Stimulated activated effector memory CD8-positive, alpha-beta T cell treated with anti-CD3 and anti-CD28 coated beads, Interleukin-12 subunit alpha, Interleukin-12 subunit beta, amount 100 ng/mL, for 72 hours (primary cell): ENCODE measurements around the gene TLR2.

ENCODE experiments used
- ATAC-seq: fragments of 150-1000 bp; cut with Tn5 transposase; 2 replicates; pipeline ENCODE4 v1.10.0; 2021
- DNase-seq, 2 donors: peaks; one replicate each; pipeline ENCODE4 v3.0.0; 2021 to 2022; ENCODE audit warnings: low spot score in 2 of 2
- H3K27ac Mint-ChIP-seq: one replicate; pipeline ENCODE4 v1.8.0; 2022; ENCODE audit warnings: mild to moderate bottlenecking, mixed read lengths
- H3K36me3 Mint-ChIP-seq: one replicate; pipeline ENCODE4 v1.8.0; 2022; ENCODE audit warnings: mild to moderate bottlenecking, mixed read lengths
- H3K4me1 Mint-ChIP-seq: one replicate; pipeline ENCODE4 v1.8.0; 2022; ENCODE audit warnings: mixed read lengths
- H3K4me3 Mint-ChIP-seq: one replicate; pipeline ENCODE4 v1.8.0; 2022; ENCODE audit warnings: mild to moderate bottlenecking, mixed read lengths
- H3K9me3 Mint-ChIP-seq: one replicate; pipeline ENCODE4 v1.8.0; 2022; ENCODE audit warnings: mixed read lengths

Gene TLR2

GRCh38 chr4:153684971-153685371 lies 891 bp downstream of the TLR2 start:
- H3K9me3 Mint-ChIP-seq = peaks cover 3% of the 10 kb centered on the region
- H3K4me1 Mint-ChIP-seq = peaks cover 12% of the 10 kb centered on the region
- peak; percentile 40 for ATAC-seq
- H3K27ac Mint-ChIP-seq = no peak overlapping the region
- no peak for DNase-seq
- H3K4me3 Mint-ChIP-seq = peak overlapping the region; percentile 54
- no peaks in the 10 kb centered on the region for H3K36me3 Mint-ChIP-seq

GRCh38 chr4:153704522-153704921 lies 20.4 kb downstream of the TLR2 start:
- ATAC-seq = no peak
- H3K27ac Mint-ChIP-seq = no peak overlapping the region
- no peak for DNase-seq

GRCh38 chr4:153705743-153706468 lies 21.8 kb downstream of the TLR2 start:
- Mint-ChIP-seq H3K36me3 (no peaks in the 10 kb centered on the region), H3K9me3 (no peaks in the 10 kb centered on the region), H3K4me3 (no peak overlapping the region), H3K4me1 (no peaks in the 10 kb centered on the region), H3K27ac (no peak overlapping the region)
- ATAC-seq = no peak
- DNase-seq = no peak

More at GRCh38 chr4:153704522-153704921, 20.4 kb downstream of the TLR2 start:
- Mint-ChIP-seq H3K4me1 (no peaks in the 10 kb centered on the region), H3K9me3 (no peaks in the 10 kb centered on the region), H3K4me3 (no peak overlapping the region), H3K36me3 (no peaks in the 10 kb centered on the region)

GRCh38 chr4:153706519-153706918 lies 22.4 kb downstream of the TLR2 start:
- H3K36me3 Mint-ChIP-seq = no peaks in the 10 kb centered on the region
- H3K4me3 Mint-ChIP-seq = no peak overlapping the region
- peak; percentile 39 for ATAC-seq
- DNase-seq = no peak
- H3K4me1 Mint-ChIP-seq = no peaks in the 10 kb centered on the region
- no peak overlapping the region for H3K27ac Mint-ChIP-seq
- no peaks in the 10 kb centered on the region for H3K9me3 Mint-ChIP-seq

- Mint-ChIP-seq H3K9me3 (no peaks in the 10 kb centered on the region), H3K4me1 (no peaks in the 10 kb centered on the region), H3K27ac (no peak overlapping the region), H3K4me3 (no peak overlapping the region), H3K36me3 (no peaks in the 10 kb centered on the region)
- DNase-seq = no peak
- no peak for ATAC-seq
Observed at GRCh38 chr4:153710681-153711080, 26.6 kb downstream of the TLR2 start.

- no peaks in the 10 kb centered on the region for H3K4me1 Mint-ChIP-seq
- peaks cover 5% of the 10 kb centered on the region for H3K9me3 Mint-ChIP-seq
- no peak overlapping the region for H3K4me3 Mint-ChIP-seq
- DNase-seq = no peak
- H3K27ac Mint-ChIP-seq = no peak overlapping the region
- no peaks in the 10 kb centered on the region for H3K36me3 Mint-ChIP-seq
- ATAC-seq = no peak
Observed at GRCh38 chr4:153713866-153714646, 30.0 kb downstream of the TLR2 start.

GRCh38 chr4:153722036-153722435 lies 38.0 kb downstream of the TLR2 start:
- Mint-ChIP-seq H3K4me1 (peaks cover 12% of the 10 kb centered on the region), H3K4me3 (no peak overlapping the region), H3K9me3 (peaks cover 4% of the 10 kb centered on the region), H3K27ac (no peak overlapping the region), H3K36me3 (no peaks in the 10 kb centered on the region)
- DNase-seq = no peak
- ATAC-seq = no peak

- H3K4me3 Mint-ChIP-seq = no peak overlapping the region
- H3K4me1 Mint-ChIP-seq = peaks cover 12% of the 10 kb centered on the region
- ATAC-seq (peak; percentile 90), DNase-seq (no peak)
- no peaks in the 10 kb centered on the region for H3K9me3 Mint-ChIP-seq
- H3K36me3 Mint-ChIP-seq = no peaks in the 10 kb centered on the region
- H3K27ac Mint-ChIP-seq = no peak overlapping the region
Observed at GRCh38 chr4:153724606-153725005, 40.5 kb downstream of the TLR2 start.

- Mint-ChIP-seq H3K9me3 (no peaks in the 10 kb centered on the region), H3K4me1 (peaks cover 12% of the 10 kb centered on the region), H3K4me3 (no peak overlapping the region), H3K36me3 (no peaks in the 10 kb centered on the region), H3K27ac (no peak overlapping the region)
- peak; percentile 62 for ATAC-seq
- no peak for DNase-seq
Observed at GRCh38 chr4:153725136-153725830, 41.2 kb downstream of the TLR2 start.

GRCh38 chr4:153725831-153726154 lies 41.7 kb downstream of the TLR2 start:
- Mint-ChIP-seq H3K36me3 (no peaks in the 10 kb centered on the region), H3K9me3 (no peaks in the 10 kb centered on the region), H3K4me3 (no peak overlapping the region), H3K4me1 (peaks cover 12% of the 10 kb centered on the region), H3K27ac (no peak overlapping the region)
- DNase-seq (no peak), ATAC-seq (no peak)

GRCh38 chr4:153728151-153728550 lies 44.1 kb downstream of the TLR2 start:
- DNase-seq (no peak), ATAC-seq (no peak)
- no peak overlapping the region for H3K4me3 Mint-ChIP-seq
- no peaks in the 10 kb centered on the region for H3K36me3 Mint-ChIP-seq
- no peaks in the 10 kb centered on the region for H3K9me3 Mint-ChIP-seq
- peaks cover 21% of the 10 kb centered on the region for H3K4me1 Mint-ChIP-seq
- no peak overlapping the region for H3K27ac Mint-ChIP-seq

GRCh38 chr4:153728660-153729059 lies 44.6 kb downstream of the TLR2 start:
- Mint-ChIP-seq H3K4me3 (no peak overlapping the region), H3K27ac (no peak overlapping the region), H3K9me3 (no peaks in the 10 kb centered on the region), H3K4me1 (peaks cover 21% of the 10 kb centered on the region), H3K36me3 (no peaks in the 10 kb centered on the region)
- ATAC-seq (no peak), DNase-seq (no peak)

GRCh38 chr4:153729895-153730294 lies 45.8 kb downstream of the TLR2 start:
- ATAC-seq = no peak

GRCh38 chr4:153731239-153731638 lies 47.2 kb downstream of the TLR2 start:
- DNase-seq = no peak
- no peaks in the 10 kb centered on the region for H3K9me3 Mint-ChIP-seq
- no peak overlapping the region for H3K4me3 Mint-ChIP-seq
- H3K4me1 Mint-ChIP-seq = peaks cover 9% of the 10 kb centered on the region
- no peak overlapping the region for H3K27ac Mint-ChIP-seq
- no peak for ATAC-seq
- no peaks in the 10 kb centered on the region for H3K36me3 Mint-ChIP-seq

More at GRCh38 chr4:153729895-153730294, 45.8 kb downstream of the TLR2 start:
- H3K36me3 Mint-ChIP-seq = no peaks in the 10 kb centered on the region
- no peak overlapping the region for H3K27ac Mint-ChIP-seq
- H3K4me3 Mint-ChIP-seq = no peak overlapping the region
- DNase-seq = no peak
- peaks cover 9% of the 10 kb centered on the region for H3K4me1 Mint-ChIP-seq
- no peaks in the 10 kb centered on the region for H3K9me3 Mint-ChIP-seq

GRCh38 chr4:153733751-153734448 lies 49.8 kb downstream of the TLR2 start:
- H3K9me3 Mint-ChIP-seq = no peaks in the 10 kb centered on the region
- no peak for DNase-seq
- peaks cover 9% of the 10 kb centered on the region for H3K4me1 Mint-ChIP-seq
- peak; percentile 36 for ATAC-seq
- no peaks in the 10 kb centered on the region for H3K36me3 Mint-ChIP-seq
- no peak overlapping the region for H3K27ac Mint-ChIP-seq
- no peak overlapping the region for H3K4me3 Mint-ChIP-seq
